ENCODE data around the gene NNMT.

DNA sequence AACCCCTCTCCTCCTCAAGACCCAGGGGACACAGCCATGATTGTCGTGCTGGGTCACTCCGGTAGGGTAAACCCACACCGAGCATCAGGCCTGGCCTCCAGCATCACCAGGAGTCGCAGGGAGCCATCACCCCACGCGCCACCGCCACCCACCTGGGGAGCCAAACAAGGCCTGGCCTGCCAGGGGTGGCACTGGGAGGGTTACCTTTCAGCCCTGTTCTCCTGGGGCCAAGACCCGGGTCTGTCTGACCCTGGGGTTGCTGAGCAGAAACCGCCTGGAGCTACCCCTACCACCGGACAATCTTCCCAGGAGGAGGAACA, 39.3 kb upstream of the NNMT start:
- TF ChIP-seq, protein P1, sequence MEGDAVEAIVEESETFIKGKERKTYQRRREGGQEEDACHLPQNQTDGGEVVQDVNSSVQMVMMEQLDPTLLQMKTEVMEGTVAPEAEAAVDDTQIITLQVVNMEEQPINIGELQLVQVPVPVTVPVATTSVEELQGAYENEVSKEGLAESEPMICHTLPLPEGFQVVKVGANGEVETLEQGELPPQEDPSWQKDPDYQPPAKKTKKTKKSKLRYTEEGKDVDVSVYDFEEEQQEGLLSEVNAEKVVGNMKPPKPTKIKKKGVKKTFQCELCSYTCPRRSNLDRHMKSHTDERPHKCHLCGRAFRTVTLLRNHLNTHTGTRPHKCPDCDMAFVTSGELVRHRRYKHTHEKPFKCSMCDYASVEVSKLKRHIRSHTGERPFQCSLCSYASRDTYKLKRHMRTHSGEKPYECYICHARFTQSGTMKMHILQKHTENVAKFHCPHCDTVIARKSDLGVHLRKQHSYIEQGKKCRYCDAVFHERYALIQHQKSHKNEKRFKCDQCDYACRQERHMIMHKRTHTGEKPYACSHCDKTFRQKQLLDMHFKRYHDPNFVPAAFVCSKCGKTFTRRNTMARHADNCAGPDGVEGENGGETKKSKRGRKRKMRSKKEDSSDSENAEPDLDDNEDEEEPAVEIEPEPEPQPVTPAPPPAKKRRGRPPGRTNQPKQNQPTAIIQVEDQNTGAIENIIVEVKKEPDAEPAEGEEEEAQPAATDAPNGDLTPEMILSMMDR (IDR thresholded peaks at IDR 0.05; ENCODE audit: low read depth, low read length, poor library complexity, severe bottlenecking) = no peak
- TF ChIP-seq EZH2phosphoT487 (IDR thresholded peaks at IDR 0.05; ENCODE audit: borderline replicate concordance, low read length) = no peak
